Measurements from ENCODE around the gene GYPC.

GYPC gene

DNA sequence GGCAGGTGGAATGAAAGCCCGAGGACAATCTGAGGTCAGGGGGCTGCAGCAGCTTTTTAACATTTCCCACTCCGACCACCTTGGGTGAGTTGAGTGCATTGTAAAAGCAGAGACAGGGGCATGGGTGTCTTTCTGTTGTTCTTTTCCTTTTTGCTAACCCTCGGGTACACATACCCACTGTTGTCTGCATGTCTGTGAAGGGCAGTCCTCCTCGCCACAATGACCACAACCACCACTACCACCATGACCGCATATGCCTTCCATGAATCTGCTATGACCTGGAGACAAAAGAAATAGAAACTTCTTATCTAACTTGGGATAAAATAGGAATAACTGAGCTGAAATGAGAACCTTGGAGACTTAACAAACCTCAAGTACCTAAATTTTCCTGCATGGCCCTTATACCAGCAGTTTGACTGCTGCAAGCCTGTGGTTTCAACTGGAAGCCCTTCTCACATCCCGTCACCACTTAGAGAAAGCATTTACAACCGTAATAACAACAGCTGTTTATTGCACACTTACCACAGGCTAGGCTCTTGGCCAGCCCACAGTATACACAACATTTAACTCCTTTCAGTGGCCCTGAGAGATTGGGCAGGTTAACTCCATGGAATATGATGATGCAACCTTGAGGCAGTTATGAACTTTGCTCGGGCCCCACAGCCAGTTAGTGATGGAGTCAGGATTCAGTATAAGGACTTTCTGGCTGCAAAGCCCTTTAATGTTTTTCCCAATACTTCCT, 80.3 kb downstream of the GYPC start:
- no peak for DNase-seq

DNA sequence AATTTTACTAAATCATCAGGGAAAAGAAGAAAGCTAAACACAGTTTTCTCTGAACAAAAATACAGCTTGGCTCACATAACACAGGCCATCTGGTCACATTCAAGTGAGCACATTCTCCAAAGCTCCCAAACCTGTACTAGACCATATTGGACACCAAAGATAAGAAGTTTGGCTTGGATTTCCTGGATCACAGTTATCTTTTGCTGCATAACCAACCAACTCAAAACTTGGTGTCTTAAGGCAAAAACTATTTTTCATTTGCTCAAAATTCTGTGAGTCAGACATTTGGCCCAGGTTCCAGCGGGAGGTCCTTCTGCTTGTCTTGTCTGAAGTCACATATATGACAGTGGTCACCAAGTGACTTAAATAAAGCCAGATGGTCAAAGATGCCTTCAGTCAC, 83.2 kb downstream of the GYPC start:
- DNase-seq: no peak

DNA sequence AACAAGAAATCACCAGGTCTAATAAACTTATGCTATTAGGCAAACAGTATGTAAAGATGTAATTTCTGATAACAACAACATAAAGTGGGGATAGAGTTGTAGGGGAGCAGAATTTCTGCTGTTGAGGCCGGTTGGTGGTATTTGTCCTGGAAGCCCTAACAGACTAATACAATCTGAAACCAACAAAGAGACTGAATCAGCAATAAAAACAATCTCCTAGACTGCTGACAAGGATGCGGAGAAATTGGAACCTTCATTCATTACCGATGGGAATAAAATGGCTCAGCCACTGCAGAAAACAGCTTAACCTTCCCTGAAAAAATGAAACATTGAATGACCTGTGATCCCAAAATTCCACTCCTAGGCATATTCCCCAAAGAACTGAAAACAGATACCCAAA, 88.7 kb downstream of the GYPC start:
- no peak for DNase-seq
